ENCODE results near the gene SMARCB1. TPM values are rescaled to one million over a fixed set of nuclear protein-coding genes. Genes with fewer than 3 reads are reported as not detected.

SMARCB1 gene
- total RNA-seq, 1 experiment from 2014 or later: 136 TPM

DNA sequence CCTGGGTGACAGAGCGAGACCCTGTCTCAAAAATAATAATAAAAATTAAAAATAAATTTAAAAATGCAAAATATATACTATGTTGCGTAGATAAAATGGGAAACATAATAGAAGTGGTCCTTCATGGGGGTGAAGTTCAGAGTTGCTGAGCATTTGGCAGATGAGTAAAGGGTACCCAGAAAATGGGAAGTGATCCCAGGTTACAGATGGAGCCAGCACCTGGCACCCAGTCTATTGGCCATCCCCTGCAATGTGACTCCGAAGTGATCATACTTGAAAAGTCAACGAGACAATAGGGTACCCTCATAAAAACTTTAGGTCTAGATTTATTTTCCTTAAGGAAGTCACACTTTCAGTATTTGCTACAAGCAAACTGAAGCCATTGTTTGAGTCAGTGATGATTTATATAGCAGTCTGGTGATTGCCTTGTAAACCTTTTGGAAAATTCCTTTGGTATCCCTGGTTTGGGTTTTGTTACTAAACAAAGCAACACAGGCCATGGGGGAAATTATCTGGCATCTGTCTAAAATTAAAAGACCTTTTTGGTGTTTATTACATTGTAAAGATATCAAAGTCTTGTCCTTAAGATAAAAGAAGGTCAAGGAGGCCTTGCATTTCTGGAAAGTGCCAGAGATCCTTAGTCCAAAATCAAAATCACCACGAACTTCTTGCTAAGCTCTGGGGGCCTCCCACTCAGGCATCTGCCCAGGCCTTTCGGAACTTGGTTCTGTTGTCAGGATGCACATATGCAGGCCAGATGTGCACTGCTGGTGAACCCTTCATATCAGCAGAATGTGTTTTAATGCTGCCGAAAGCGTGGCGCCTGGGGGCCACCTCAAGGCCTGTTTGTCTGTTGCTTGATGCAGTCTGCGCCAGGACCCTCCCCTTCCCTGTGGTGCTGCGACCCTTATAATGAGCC lies 4.3 kb downstream of the SMARCB1 start:
- Histone ChIP-seq H3K9me3 (ENCODE audit: control insufficient read depth, low read depth, low read length) (no peaks in the 10 kb centered on the region), H3K79me2 (ENCODE audit: insufficient read depth, low read length) (peaks cover 16% of the 10 kb centered on the region; the same call in 1 of the 2 replicates), H3K4me1 (ENCODE audit: insufficient read depth, low read length) (peaks cover 2% of the 10 kb centered on the region; the same call in 1 of the 2 replicates), H2BK5ac (ENCODE audit: insufficient read length, low read length) (no peak overlapping the region), H3K27ac (ENCODE audit: insufficient read length, low read depth, low read length) (no peak overlapping the region), H4K8ac (replicated peaks; ENCODE audit: insufficient read length, low read depth, low read length) (no peak overlapping the region), H2BK120ac (ENCODE audit: low read depth, low read length, poor library complexity, severe bottlenecking) (no peak overlapping the region), H4K5ac (ENCODE audit: insufficient read length, low read depth, low read length) (no peak overlapping the region), H2AFZ (ENCODE audit: low read length) (no peak overlapping the region), H3K56ac (ENCODE audit: insufficient read length, low read depth, low read length) (no peak overlapping the region), H4K20me1 (ENCODE audit: control insufficient read depth, insufficient read depth, insufficient read length) (no peaks in the 10 kb centered on the region), H2AK5ac (ENCODE audit: insufficient read length, low read length) (no peak overlapping the region), H3T11ph (ENCODE audit: low read length) (no peak overlapping the region), H3K18ac (ENCODE audit: insufficient read length, low read depth, low read length) (no peak overlapping the region), H3K27me3 (ENCODE audit: insufficient read depth, low read length) (no peaks in the 10 kb centered on the region; the same call in 1 of the 2 replicates), H2BK15ac (ENCODE audit: low read depth, low read length) (no peak overlapping the region), H3K23ac (ENCODE audit: insufficient read length, low read depth, low read length) (no peak overlapping the region), H4K91ac (ENCODE audit: insufficient read length, low read depth, low read length) (no peak overlapping the region), H2BK12ac (ENCODE audit: insufficient read length, low read depth, low read length) (no peak overlapping the region), H3K4me2 (ENCODE audit: insufficient read depth, insufficient read length, low read length) (no peak overlapping the region), H3K23me2 (ENCODE audit: insufficient read length, low read depth, low read length, poor library complexity, severe bottlenecking) (peaks cover 2% of the 10 kb centered on the region), H3K4ac (ENCODE audit: low read depth, low read length) (no peak overlapping the region), H3K79me1 (ENCODE audit: insufficient read depth, low read depth, low read length, poor library complexity, severe bottlenecking) (no peaks in the 10 kb centered on the region), H3K14ac (ENCODE audit: insufficient read depth, low read length) (no peak overlapping the region), H2BK20ac (ENCODE audit: low read depth, low read length, poor library complexity, severe bottlenecking) (no peak overlapping the region), H3K9ac (ENCODE audit: extremely low read depth, insufficient read length, low read length) (no peak overlapping the region)
- Mint-ChIP-seq H3K9me3 (no peaks in the 10 kb centered on the region), H3K27me3 (ENCODE audit: low read depth) (no peaks in the 10 kb centered on the region), H3K4me1 (peaks cover 22 to 30% of the 10 kb centered on the region in 2 experiments), H3K36me3 (ENCODE audit: insufficient read depth in 1 of 3, low read depth in 3 of 3) (peaks cover 22 to 50% (median 45%) of the 10 kb centered on the region in 3 experiments), H3K27ac (peak overlapping the region in 2 of 3 experiments; percentile 40 to 44; a peak in 2 of 7 replicates), H3K4me3 (no peak overlapping the region)
- WGBS (ENCODE audit: extremely low coverage, insufficient read length, low lambda C conversion rate): no CpG with 5 or more reads among the region's 11 CpGs
- TF ChIP-seq, protein P1, sequence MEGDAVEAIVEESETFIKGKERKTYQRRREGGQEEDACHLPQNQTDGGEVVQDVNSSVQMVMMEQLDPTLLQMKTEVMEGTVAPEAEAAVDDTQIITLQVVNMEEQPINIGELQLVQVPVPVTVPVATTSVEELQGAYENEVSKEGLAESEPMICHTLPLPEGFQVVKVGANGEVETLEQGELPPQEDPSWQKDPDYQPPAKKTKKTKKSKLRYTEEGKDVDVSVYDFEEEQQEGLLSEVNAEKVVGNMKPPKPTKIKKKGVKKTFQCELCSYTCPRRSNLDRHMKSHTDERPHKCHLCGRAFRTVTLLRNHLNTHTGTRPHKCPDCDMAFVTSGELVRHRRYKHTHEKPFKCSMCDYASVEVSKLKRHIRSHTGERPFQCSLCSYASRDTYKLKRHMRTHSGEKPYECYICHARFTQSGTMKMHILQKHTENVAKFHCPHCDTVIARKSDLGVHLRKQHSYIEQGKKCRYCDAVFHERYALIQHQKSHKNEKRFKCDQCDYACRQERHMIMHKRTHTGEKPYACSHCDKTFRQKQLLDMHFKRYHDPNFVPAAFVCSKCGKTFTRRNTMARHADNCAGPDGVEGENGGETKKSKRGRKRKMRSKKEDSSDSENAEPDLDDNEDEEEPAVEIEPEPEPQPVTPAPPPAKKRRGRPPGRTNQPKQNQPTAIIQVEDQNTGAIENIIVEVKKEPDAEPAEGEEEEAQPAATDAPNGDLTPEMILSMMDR (conservative IDR thresholded peaks at IDR 0.05): no peak
- DNase-seq: no peak
